Stimulated activated CD8-positive, alpha-beta memory T cell treated with anti-CD3 and anti-CD28 coated beads, Interleukin-15, amount 100 ng/mL, for 24 hours (primary cell): ENCODE measurements around the gene HHAT.

Experiments
- DNase-seq: peaks from one replicate; pipeline ENCODE4 v3.0.0-alpha.2; 2020; ENCODE audit warnings: low read depth

Gene HHAT

GRCh38 chr1:210441028-210441427 lies 112.3 kb downstream of the HHAT start:
- DNase-seq: no peak

GRCh38 chr1:210445485-210445884 lies 116.8 kb downstream of the HHAT start:
- DNase-seq: no peak

- no peak for DNase-seq
These were observed 117.2 kb downstream of the HHAT start for GRCh38 chr1:210445931-210446330.

GRCh38 chr1:210446479-210446878 lies 117.8 kb downstream of the HHAT start:
- peak; percentile 50 for DNase-seq

- no peak for DNase-seq
These were observed 118.9 kb downstream of the HHAT start for GRCh38 chr1:210447456-210448057.

GRCh38 chr1:210448297-210448892 lies 119.7 kb downstream of the HHAT start:
- DNase-seq: no peak

- no peak for DNase-seq
These were observed 127.3 kb downstream of the HHAT start for GRCh38 chr1:210455840-210456603.

GRCh38 chr1:210456731-210457255 lies 128.1 kb downstream of the HHAT start:
- no peak for DNase-seq

- DNase-seq: no peak
These were observed 128.9 kb downstream of the HHAT start for GRCh38 chr1:210457568-210457967.

GRCh38 chr1:210464519-210465039 lies 135.9 kb downstream of the HHAT start:
- DNase-seq: no peak

- DNase-seq: no peak
These were observed 136.4 kb downstream of the HHAT start for GRCh38 chr1:210465150-210465549.

GRCh38 chr1:210467440-210468043 lies 138.8 kb downstream of the HHAT start:
- DNase-seq: no peak

- no peak for DNase-seq
These were observed 140.7 kb downstream of the HHAT start for GRCh38 chr1:210469441-210469840.

- DNase-seq: no peak
These were observed 146.6 kb downstream of the HHAT start for GRCh38 chr1:210475321-210475720.

- DNase-seq: no peak
These were observed 147.1 kb downstream of the HHAT start for GRCh38 chr1:210475806-210476205.

- DNase-seq: no peak
These were observed 148.0 kb downstream of the HHAT start for GRCh38 chr1:210476730-210477129.

- DNase-seq: no peak
These were observed 148.7 kb downstream of the HHAT start for GRCh38 chr1:210477328-210477924.

- DNase-seq: no peak
These were observed 150.1 kb downstream of the HHAT start for GRCh38 chr1:210478820-210479219.

- DNase-seq: no peak
These were observed 153.8 kb downstream of the HHAT start for GRCh38 chr1:210482491-210482890.

GRCh38 chr1:210482945-210483617 lies 154.4 kb downstream of the HHAT start:
- DNase-seq: no peak

- no peak for DNase-seq
These were observed 155.1 kb downstream of the HHAT start for GRCh38 chr1:210483821-210484220.
